ENCODE data around the gene WDPCP. TPM values are rescaled to one million over a fixed set of nuclear protein-coding genes. Genes with fewer than 3 reads are reported as not detected.
A peak's percentile ranks its signal among the peaks of the same experiment; 100 is the strongest.
"Not testable (repeated sequence)": the region's sequence is repeated elsewhere in the genome, so short reads cannot be mapped to it uniquely, and the experiment has no call there.

WDPCP gene
- polyA plus RNA-seq, 4 donors, result 1.1 to 4.0 (median 1.5) TPM

- peak overlapping the region; percentile 64 to 98 (median 72) for H3K4me3 ChIP-seq (ENCODE audit: low read depth in 1 of 3, low read length in 3 of 3)
- DNase-seq (peak in 1 of 2 donors; percentile 27), FAIRE-seq (no peak)
- WGBS, 3 donors, result 0 to 1% (median 0%) methylated on average over 32 to 33 of the region's 33 CpGs
- no peaks in the 10 kb centered on the region for H3K27me3 ChIP-seq (ENCODE audit: control insufficient read depth in 3 of 3, insufficient read depth in 3 of 3, low read length in 3 of 3)
- peaks cover 2 to 24% (median 8%) of the 10 kb centered on the region in 3 donors for H3K4me1 ChIP-seq (ENCODE audit: control insufficient read depth in 3 of 3, insufficient read depth in 2 of 3, low read depth in 1 of 3, low read length in 2 of 3)
- H3K36me3 ChIP-seq (ENCODE audit: control insufficient read depth in 3 of 3, insufficient read depth in 2 of 3, low read depth in 1 of 3, low read length in 3 of 3), result peaks cover 0 to 2% (median 0%) of the 10 kb centered on the region in 3 donors
- peak overlapping the region; percentile 47 to 91 (median 87) for H3K27ac ChIP-seq (ENCODE audit: low read depth in 1 of 3, low read length in 2 of 3)
- no peaks in the 10 kb centered on the region for H3K9me3 ChIP-seq (ENCODE audit: control insufficient read depth in 2 of 2, insufficient read depth in 1 of 2, low read depth in 1 of 2, low read length in 1 of 2)
Observed at GRCh38 chr2:63587814-63588384, 378 bp downstream of the WDPCP start.

- H3K27me3 ChIP-seq (ENCODE audit: control insufficient read depth in 3 of 3, insufficient read depth in 3 of 3, low read length in 3 of 3), result no peaks in the 10 kb centered on the region
- no peak overlapping the region for H3K4me3 ChIP-seq (ENCODE audit: low read depth in 1 of 3, low read length in 3 of 3)
- DNase-seq, result no peak
- no peaks in the 10 kb centered on the region for H3K9me3 ChIP-seq (ENCODE audit: control insufficient read depth in 2 of 2, insufficient read depth in 1 of 2, low read depth in 1 of 2, low read length in 1 of 2)
- 89 to 96% (median 94%) methylated on average over 1 of the region's 1 CpG for WGBS, 3 donors
- FAIRE-seq, result peak; percentile 30
- H3K27ac ChIP-seq (ENCODE audit: low read depth in 1 of 3, low read length in 2 of 3), result no peak overlapping the region
- no peaks in the 10 kb centered on the region for H3K36me3 ChIP-seq (ENCODE audit: control insufficient read depth in 3 of 3, insufficient read depth in 2 of 3, low read depth in 1 of 3, low read length in 3 of 3)
- peaks cover 0 to 2% (median 0%) of the 10 kb centered on the region in 3 donors for H3K4me1 ChIP-seq (ENCODE audit: control insufficient read depth in 3 of 3, insufficient read depth in 2 of 3, low read depth in 1 of 3, low read length in 2 of 3)
Observed at GRCh38 chr2:63582873-63583272, 5.4 kb downstream of the WDPCP start.

GRCh38 chr2:63581298-63581961, 6.8 kb downstream of the WDPCP start:
- 69 to 81% (median 71%) methylated on average over 5 of the region's 5 CpGs for WGBS, 3 donors
- DNase-seq, result no peak
- Histone ChIP-seq H3K36me3 (ENCODE audit: control insufficient read depth in 3 of 3, insufficient read depth in 2 of 3, low read depth in 1 of 3, low read length in 3 of 3) (no peaks in the 10 kb centered on the region), H3K4me3 (ENCODE audit: low read depth in 1 of 3, low read length in 3 of 3) (no peak overlapping the region), H3K27ac (ENCODE audit: low read depth in 1 of 3, low read length in 2 of 3) (no peak overlapping the region), H3K9me3 (ENCODE audit: control insufficient read depth in 2 of 2, insufficient read depth in 1 of 2, low read depth in 1 of 2, low read length in 1 of 2) (no peaks in the 10 kb centered on the region), H3K4me1 (ENCODE audit: control insufficient read depth in 3 of 3, insufficient read depth in 2 of 3, low read depth in 1 of 3, low read length in 2 of 3) (no peaks in the 10 kb centered on the region), H3K27me3 (ENCODE audit: control insufficient read depth in 3 of 3, insufficient read depth in 3 of 3, low read length in 3 of 3) (no peaks in the 10 kb centered on the region)
- FAIRE-seq, result no peak

GRCh38 chr2:63580651-63581297, 7.5 kb downstream of the WDPCP start:
- DNase-seq, result no peak
- H3K36me3 ChIP-seq (ENCODE audit: control insufficient read depth in 3 of 3, insufficient read depth in 2 of 3, low read depth in 1 of 3, low read length in 3 of 3), result no peaks in the 10 kb centered on the region
- H3K27me3 ChIP-seq (ENCODE audit: control insufficient read depth in 3 of 3, insufficient read depth in 3 of 3, low read length in 3 of 3), result no peaks in the 10 kb centered on the region
- no peak for FAIRE-seq
- no peak overlapping the region for H3K4me3 ChIP-seq (ENCODE audit: low read depth in 1 of 3, low read length in 3 of 3)
- no peak overlapping the region for H3K27ac ChIP-seq (ENCODE audit: low read depth in 1 of 3, low read length in 2 of 3)
- 82 to 84% (median 84%) methylated on average over 4 of the region's 4 CpGs for WGBS, 3 donors
- H3K4me1 ChIP-seq (ENCODE audit: control insufficient read depth in 3 of 3, insufficient read depth in 2 of 3, low read depth in 1 of 3, low read length in 2 of 3), result no peaks in the 10 kb centered on the region
- H3K9me3 ChIP-seq (ENCODE audit: control insufficient read depth in 2 of 2, insufficient read depth in 1 of 2, low read depth in 1 of 2, low read length in 1 of 2), result no peaks in the 10 kb centered on the region

- H3K9me3 ChIP-seq (ENCODE audit: control insufficient read depth in 2 of 2, insufficient read depth in 1 of 2, low read depth in 1 of 2, low read length in 1 of 2), result peaks cover 0 to 3% of the 10 kb centered on the region in 2 donors
- H3K27me3 ChIP-seq (ENCODE audit: control insufficient read depth in 3 of 3, insufficient read depth in 3 of 3, low read length in 3 of 3), result no peaks in the 10 kb centered on the region
- 97 to 99% (median 98%) methylated on average over 3 of the region's 3 CpGs for WGBS, 3 donors
- no peaks in the 10 kb centered on the region for H3K36me3 ChIP-seq (ENCODE audit: control insufficient read depth in 3 of 3, insufficient read depth in 2 of 3, low read depth in 1 of 3, low read length in 3 of 3)
- DNase-seq (no peak), FAIRE-seq (no peak)
- no peak overlapping the region for H3K4me3 ChIP-seq (ENCODE audit: low read depth in 1 of 3, low read length in 3 of 3)
- H3K27ac ChIP-seq (ENCODE audit: low read depth in 1 of 3, low read length in 2 of 3), result no peak overlapping the region
- no peaks in the 10 kb centered on the region for H3K4me1 ChIP-seq (ENCODE audit: control insufficient read depth in 3 of 3, insufficient read depth in 2 of 3, low read depth in 1 of 3, low read length in 2 of 3)
Observed at GRCh38 chr2:63578767-63579166, 9.5 kb downstream of the WDPCP start.

GRCh38 chr2:63576546-63576945, 11.7 kb downstream of the WDPCP start:
- Histone ChIP-seq H3K27ac (ENCODE audit: low read depth in 1 of 3, low read length in 2 of 3) (no peak overlapping the region), H3K4me3 (ENCODE audit: low read depth in 1 of 3, low read length in 3 of 3) (no peak overlapping the region), H3K36me3 (ENCODE audit: control insufficient read depth in 3 of 3, insufficient read depth in 2 of 3, low read depth in 1 of 3, low read length in 3 of 3) (no peaks in the 10 kb centered on the region), H3K4me1 (ENCODE audit: control insufficient read depth in 3 of 3, insufficient read depth in 2 of 3, low read depth in 1 of 3, low read length in 2 of 3) (no peaks in the 10 kb centered on the region), H3K9me3 (ENCODE audit: control insufficient read depth in 2 of 2, insufficient read depth in 1 of 2, low read depth in 1 of 2, low read length in 1 of 2) (peaks cover 0 to 6% of the 10 kb centered on the region in 2 donors), H3K27me3 (ENCODE audit: control insufficient read depth in 3 of 3, insufficient read depth in 3 of 3, low read length in 3 of 3) (no peaks in the 10 kb centered on the region)
- FAIRE-seq (no peak), DNase-seq (no peak)

- not testable (repeated sequence) for H3K4me3 ChIP-seq (ENCODE audit: low read depth in 1 of 3, low read length in 3 of 3); H3K27ac ChIP-seq (ENCODE audit: low read depth in 1 of 3, low read length in 2 of 3)
Observed at GRCh38 chr2:63573726-63574345, 14.4 kb downstream of the WDPCP start.

GRCh38 chr2:63573026-63573425, 15.3 kb downstream of the WDPCP start:
- H3K9me3 ChIP-seq (ENCODE audit: control insufficient read depth in 2 of 2, insufficient read depth in 1 of 2, low read depth in 1 of 2, low read length in 1 of 2); DNase-seq; H3K27ac ChIP-seq (ENCODE audit: low read depth in 1 of 3, low read length in 2 of 3); H3K36me3 ChIP-seq (ENCODE audit: control insufficient read depth in 3 of 3, insufficient read depth in 2 of 3, low read depth in 1 of 3, low read length in 3 of 3); FAIRE-seq; H3K4me3 ChIP-seq (ENCODE audit: low read depth in 1 of 3, low read length in 3 of 3); H3K27me3 ChIP-seq (ENCODE audit: control insufficient read depth in 3 of 3, insufficient read depth in 3 of 3, low read length in 3 of 3); H3K4me1 ChIP-seq (ENCODE audit: control insufficient read depth in 3 of 3, insufficient read depth in 2 of 3, low read depth in 1 of 3, low read length in 2 of 3): not testable (repeated sequence)
- WGBS, 3 donors, result 86 to 93% (median 91%) methylated on average over 3 of the region's 3 CpGs

More at GRCh38 chr2:63573726-63574345, 14.4 kb downstream of the WDPCP start:
- DNase-seq; FAIRE-seq; H3K9me3 ChIP-seq (ENCODE audit: control insufficient read depth in 2 of 2, insufficient read depth in 1 of 2, low read depth in 1 of 2, low read length in 1 of 2); H3K27me3 ChIP-seq (ENCODE audit: control insufficient read depth in 3 of 3, insufficient read depth in 3 of 3, low read length in 3 of 3); H3K36me3 ChIP-seq (ENCODE audit: control insufficient read depth in 3 of 3, insufficient read depth in 2 of 3, low read depth in 1 of 3, low read length in 3 of 3); H3K4me1 ChIP-seq (ENCODE audit: control insufficient read depth in 3 of 3, insufficient read depth in 2 of 3, low read depth in 1 of 3, low read length in 2 of 3): not testable (repeated sequence)
- WGBS, 3 donors, result 95 to 96% (median 95%) methylated on average over 13 of the region's 13 CpGs
